Suprapubic skin (tissue), 4 donors: ENCODE measurements around the gene DFFB. TPM values are rescaled to one million over a fixed set of nuclear protein-coding genes. Genes with fewer than 3 reads are reported as not detected.

Experiments
- DNase-seq, 2 donors: peaks; one replicate each; pipeline ENCODE4 v3.0.0-alpha.2; 2019; ENCODE audit warnings: low spot score in 2 of 2
- H3K27ac ChIP-seq: fragments of 200-600 bp; sonication (generic); one replicate; pipeline ENCODE4 v1.5.1; 2019
- H3K27me3 ChIP-seq: fragments of 200-600 bp; sonication (generic); one replicate; pipeline ENCODE4 v1.5.1; 2019
- H3K36me3 ChIP-seq: fragments of 200-600 bp; sonication (generic); one replicate; pipeline ENCODE4 v1.5.1; 2019
- H3K4me1 ChIP-seq: fragments of 200-600 bp; sonication (generic); one replicate; pipeline ENCODE4 v1.5.1; 2019
- H3K4me3 ChIP-seq: fragments of 200-600 bp; sonication (generic); one replicate; pipeline ENCODE4 v1.5.1; 2019; ENCODE audit warnings: mild to moderate bottlenecking
- H3K9me3 ChIP-seq: fragments of 200-600 bp; sonication (generic); one replicate; pipeline ENCODE4 v1.5.1; 2019
- CTCF ChIP-seq, 2 donors: fragments of 200-600 bp in 1 of 2; fragments of 450-650 bp in 1 of 2; sonication (generic) in 1 of 2; IDR thresholded peaks; one replicate each; pipeline ENCODE4 v1.5.1; 2016 to 2019; ENCODE audit warnings: antibody characterized with exemption in 2 of 2, mild to moderate bottlenecking in 1 of 2, moderate library complexity in 1 of 2
- EP300 ChIP-seq: sonication (generic); formaldehyde crosslinking; IDR thresholded peaks from one replicate; pipeline ENCODE4 v1.6.1; 2017; ENCODE audit warnings: antibody characterized with exemption
- POLR2A ChIP-seq, 2 donors: fragments of 450-650 bp; IDR thresholded peaks; one replicate each; pipeline ENCODE4 v1.6.1; 2017; ENCODE audit warnings: antibody characterized with exemption in 2 of 2, mild to moderate bottlenecking in 2 of 2, moderate library complexity in 2 of 2
- POLR2AphosphoS5 ChIP-seq, 3 donors: sonication (generic); formaldehyde crosslinking; IDR thresholded peaks; one replicate each; pipeline ENCODE4 v1.6.1; 2017; ENCODE audit warnings: antibody characterized with exemption in 3 of 3
- WGBS: methylation state at CpG from one replicate; pipeline ENCODE4 v1.1.5; 2018; 5-methylcytosine and 5-hydroxymethylcytosine counted together
- total RNA-seq, 4 donors: library from RNA; depleted of rRNA; stranded (reverse); fragments of >200 nt; gene quantifications; one replicate each; pipeline ENCODE4 v1.1.0, GENCODE V29; 2016

Gene DFFB
- total RNA-seq, 4 donors from 2014 or later: 2.7 to 6.8 (median 4.2) TPM

GRCh38 chr1:3919706-3920105 lies 62.4 kb downstream of the DFFB start:
- Histone ChIP-seq H3K4me1 (no peaks in the 10 kb centered on the region), H3K4me3 (no peak overlapping the region), H3K27ac (no peak overlapping the region), H3K9me3 (no peaks in the 10 kb centered on the region), H3K27me3 (peaks cover 49% of the 10 kb centered on the region), H3K36me3 (no peaks in the 10 kb centered on the region)
- TF ChIP-seq EP300 (no peak), POLR2AphosphoS5 (IDR thresholded peaks at IDR 0.05) (no peak), POLR2A (IDR thresholded peaks at IDR 0.05) (no peak)
- WGBS: 71% methylated on average over 3 of the region's 5 CpGs
- peak in 1 of 2 donors; percentile 58 for DNase-seq

GRCh38 chr1:3921765-3922164 lies 64.5 kb downstream of the DFFB start:
- peaks cover 45% of the 10 kb centered on the region for H3K27me3 ChIP-seq

GRCh38 chr1:3922201-3922725 lies 65.0 kb downstream of the DFFB start:
- H3K27ac ChIP-seq: no peak overlapping the region
- WGBS: 66% methylated on average over 6 of the region's 6 CpGs
- TF ChIP-seq POLR2A (IDR thresholded peaks at IDR 0.05): no peak
- no peak for TF ChIP-seq POLR2AphosphoS5 (IDR thresholded peaks at IDR 0.05)
- TF ChIP-seq EP300: no peak
- TF ChIP-seq CTCF (IDR thresholded peaks at IDR 0.05): no peak
- no peaks in the 10 kb centered on the region for H3K36me3 ChIP-seq
- no peak overlapping the region for H3K4me3 ChIP-seq
- peak in 1 of 2 donors; percentile 21 for DNase-seq
- peaks cover 42% of the 10 kb centered on the region for H3K27me3 ChIP-seq
- no peaks in the 10 kb centered on the region for H3K9me3 ChIP-seq
- no peaks in the 10 kb centered on the region for H3K4me1 ChIP-seq

More at GRCh38 chr1:3921765-3922164, 64.5 kb downstream of the DFFB start:
- H3K27ac ChIP-seq: no peak overlapping the region
- peak in 1 of 2 donors; percentile 48 for DNase-seq
- TF ChIP-seq POLR2A (IDR thresholded peaks at IDR 0.05): no peak
- no peak for TF ChIP-seq CTCF (IDR thresholded peaks at IDR 0.05)
- no peak for TF ChIP-seq EP300
- TF ChIP-seq POLR2AphosphoS5 (IDR thresholded peaks at IDR 0.05): no peak
- H3K4me3 ChIP-seq: no peak overlapping the region
- WGBS: 68% methylated on average over 8 of the region's 8 CpGs
- no peaks in the 10 kb centered on the region for H3K36me3 ChIP-seq
- no peaks in the 10 kb centered on the region for H3K4me1 ChIP-seq
- no peaks in the 10 kb centered on the region for H3K9me3 ChIP-seq

GRCh38 chr1:3922851-3923250 lies 65.6 kb downstream of the DFFB start:
- Histone ChIP-seq H3K9me3 (no peaks in the 10 kb centered on the region), H3K27ac (no peak overlapping the region), H3K27me3 (peaks cover 37% of the 10 kb centered on the region), H3K36me3 (no peaks in the 10 kb centered on the region), H3K4me3 (no peak overlapping the region), H3K4me1 (no peaks in the 10 kb centered on the region)
- WGBS: 63% methylated on average over 6 of the region's 6 CpGs
- peak in 1 of 2 donors; percentile 56 for DNase-seq
- TF ChIP-seq POLR2AphosphoS5 (IDR thresholded peaks at IDR 0.05): no peak
- TF ChIP-seq CTCF (IDR thresholded peaks at IDR 0.05): no peak
- no peak for TF ChIP-seq POLR2A (IDR thresholded peaks at IDR 0.05)
- TF ChIP-seq EP300: no peak

DNA sequence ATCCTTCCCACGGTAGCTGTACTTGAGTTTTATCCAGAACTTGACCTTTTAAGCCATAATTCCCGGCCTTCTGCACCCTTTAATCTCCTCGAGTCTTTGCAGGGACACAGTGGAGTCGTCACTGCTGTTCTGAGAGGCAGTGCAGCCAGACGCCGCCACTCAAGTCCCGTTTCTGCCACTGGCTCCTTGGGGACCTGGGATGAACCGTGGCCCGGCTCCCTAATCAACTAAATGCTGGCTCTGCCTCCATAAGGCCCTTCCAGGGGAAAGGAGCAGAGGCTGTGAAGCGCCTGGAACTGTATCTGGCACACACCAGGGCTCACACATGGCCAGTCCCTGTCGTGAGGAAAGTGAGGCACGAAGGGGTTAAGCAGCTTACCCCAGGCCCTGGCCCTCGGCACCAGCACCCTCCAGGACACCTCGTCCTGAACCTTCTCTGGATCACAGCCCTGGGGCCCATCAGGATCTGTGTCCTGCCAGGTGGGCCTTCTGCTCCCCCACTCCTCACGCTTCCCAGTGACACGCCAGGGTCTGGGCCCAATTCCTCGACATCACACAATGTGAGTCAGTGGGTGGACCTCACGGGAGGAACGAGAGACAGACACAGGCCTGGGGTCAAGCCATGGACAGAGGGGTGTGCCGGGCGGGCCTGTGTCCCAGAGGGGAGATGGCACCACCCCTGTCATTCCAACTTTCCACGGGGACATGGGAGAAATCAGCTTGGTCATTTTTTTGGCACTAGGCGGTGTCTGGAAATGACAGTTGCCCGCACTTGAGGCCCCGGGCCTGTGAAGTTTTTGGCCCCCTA lies 66.3 kb downstream of the DFFB start:
- Histone ChIP-seq H3K9me3 (no peaks in the 10 kb centered on the region), H3K36me3 (no peaks in the 10 kb centered on the region), H3K27me3 (peaks cover 32% of the 10 kb centered on the region), H3K27ac (no peak overlapping the region), H3K4me1 (no peaks in the 10 kb centered on the region), H3K4me3 (no peak overlapping the region)
- DNase-seq: peak in 1 of 2 donors; percentile 66
- TF ChIP-seq POLR2AphosphoS5 (IDR thresholded peaks at IDR 0.05) (no peak), CTCF (IDR thresholded peaks at IDR 0.05) (no peak), EP300 (no peak), POLR2A (IDR thresholded peaks at IDR 0.05) (no peak)
- 52% methylated on average over 22 of the region's 25 CpGs for WGBS
